Kidney glomerular epithelial cell (primary cell): ENCODE measurements around the gene KLHL40.

Source experiments
- DNase-seq: peaks from one replicate; lab custom pipeline; 2025; lab: John Stamatoyannopoulos, UW

The KLHL40 gene

DNA sequence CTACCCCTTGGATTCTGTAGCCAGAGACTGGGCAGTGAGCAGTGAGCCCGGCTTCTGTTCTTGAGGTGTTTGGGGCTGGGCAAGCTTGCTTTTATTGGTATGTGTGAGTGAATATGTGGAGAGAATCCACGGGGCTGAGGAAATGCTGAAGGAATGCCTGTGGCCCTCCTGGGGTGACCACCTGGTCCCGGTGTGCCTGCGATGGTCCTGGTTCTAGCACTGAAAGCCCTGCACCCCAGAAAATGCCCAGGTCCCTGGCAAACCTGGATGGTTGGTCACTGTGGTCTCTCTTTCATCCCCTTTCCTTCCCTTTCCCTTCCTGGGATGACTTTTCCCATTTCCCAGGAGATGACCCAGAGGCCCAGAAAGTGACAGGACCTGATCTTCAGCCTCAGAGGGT lies 27.7 kb upstream of the KLHL40 start:
- DNase-seq, result no peak

- no peak for DNase-seq
Measured at GRCh38 chr3:42658091-42658770, 27.1 kb upstream of the KLHL40 start.

GRCh38 chr3:42658771-42659390 lies 26.5 kb upstream of the KLHL40 start:
- DNase-seq, result no peak

DNA sequence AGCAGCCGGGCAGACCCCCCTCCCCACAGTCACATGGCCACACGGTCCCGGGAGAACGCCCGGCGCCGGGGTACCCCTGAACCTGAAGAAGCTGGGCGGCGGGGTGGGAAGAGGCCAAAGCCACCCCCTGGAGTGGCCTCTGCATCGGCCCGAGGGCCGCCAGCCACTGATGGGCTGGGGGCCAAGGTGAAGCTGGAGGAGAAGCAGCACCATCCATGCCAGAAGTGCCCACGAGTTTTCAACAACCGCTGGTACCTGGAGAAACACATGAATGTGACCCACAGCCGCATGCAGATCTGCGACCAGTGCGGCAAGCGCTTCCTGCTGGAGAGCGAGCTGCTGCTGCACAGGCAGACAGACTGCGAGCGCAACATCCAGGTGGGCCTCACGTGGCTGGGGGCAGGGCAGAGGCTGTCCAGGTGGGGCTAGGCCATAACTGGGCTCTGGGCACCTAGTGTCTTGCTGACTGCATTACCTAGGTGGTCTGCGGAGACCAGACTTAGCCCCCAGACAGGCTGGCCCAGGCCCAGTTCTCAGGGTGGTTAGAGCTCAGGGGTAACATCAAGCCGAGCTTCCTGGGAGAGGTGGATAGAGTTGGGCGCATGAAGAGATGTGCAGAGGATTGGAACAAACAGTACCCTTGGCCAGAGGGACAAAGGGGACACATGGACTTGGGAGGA lies 25.7 kb upstream of the KLHL40 start:
- DNase-seq, result no peak

- no peak for DNase-seq
Measured at GRCh38 chr3:42660131-42660715, 25.1 kb upstream of the KLHL40 start.

- no peak for DNase-seq
Measured at GRCh38 chr3:42660898-42661297, 24.4 kb upstream of the KLHL40 start.

DNA sequence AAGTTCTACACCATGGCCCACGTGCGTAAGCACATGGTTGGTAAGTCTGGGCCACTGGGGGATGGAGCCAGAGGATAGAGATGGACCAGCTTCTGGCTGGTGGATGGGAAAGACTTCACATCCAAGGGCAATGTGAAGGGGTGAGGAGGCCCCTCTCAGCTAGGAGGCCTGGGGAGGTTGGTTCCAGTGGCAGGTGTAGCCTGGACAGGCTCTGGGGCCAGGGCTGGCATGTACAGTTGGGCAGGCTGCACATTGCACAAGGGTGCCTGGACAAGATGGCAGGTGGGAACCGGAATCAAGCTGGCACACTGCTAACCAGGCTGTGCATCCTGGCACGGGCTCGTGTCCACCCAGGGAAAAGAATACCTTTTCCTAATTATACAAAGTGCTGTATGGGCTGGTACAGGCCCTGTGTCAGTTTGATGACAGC lies 23.7 kb upstream of the KLHL40 start:
- no peak for DNase-seq

DNA sequence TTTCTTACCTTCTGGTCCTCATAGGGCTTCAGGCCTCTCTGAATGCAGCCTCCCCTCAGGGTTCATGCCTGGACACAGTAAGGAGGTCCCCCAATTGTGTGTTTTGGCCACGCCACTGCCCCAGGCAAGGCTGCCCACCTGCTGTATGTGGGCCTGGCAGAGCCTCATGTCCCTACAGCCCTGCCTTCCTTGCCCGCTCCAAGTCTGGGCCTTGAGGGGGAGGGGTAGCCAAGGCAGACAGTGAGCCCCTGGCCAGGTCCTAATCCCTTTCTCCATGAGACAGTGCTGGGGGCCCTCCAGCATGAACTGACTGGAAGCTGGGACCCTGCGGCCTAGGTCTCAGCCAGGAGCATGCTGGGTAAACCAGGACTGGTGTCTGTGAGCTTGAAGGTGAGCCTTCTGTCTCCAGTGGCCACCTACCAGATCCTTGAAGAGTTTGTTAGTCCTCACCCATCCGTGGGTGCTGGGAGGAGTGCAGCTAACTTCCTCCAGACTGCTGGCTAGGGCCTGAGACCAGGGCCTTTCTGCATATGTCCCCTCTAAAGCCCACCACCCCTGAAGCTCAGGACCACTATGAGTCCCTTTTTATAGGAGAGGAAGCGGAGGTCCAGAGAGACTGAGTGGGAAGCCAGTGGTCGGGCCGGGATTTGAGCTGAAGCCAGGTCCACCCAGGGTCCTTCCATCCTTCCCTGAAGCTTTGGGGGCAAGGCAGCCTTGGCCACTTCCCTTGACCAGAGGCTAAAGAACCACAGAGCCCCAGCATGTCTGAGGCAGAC lies 23.1 kb upstream of the KLHL40 start:
- no peak for DNase-seq

- no peak for DNase-seq
Measured at GRCh38 chr3:42662813-42663535, 22.4 kb upstream of the KLHL40 start.

DNA sequence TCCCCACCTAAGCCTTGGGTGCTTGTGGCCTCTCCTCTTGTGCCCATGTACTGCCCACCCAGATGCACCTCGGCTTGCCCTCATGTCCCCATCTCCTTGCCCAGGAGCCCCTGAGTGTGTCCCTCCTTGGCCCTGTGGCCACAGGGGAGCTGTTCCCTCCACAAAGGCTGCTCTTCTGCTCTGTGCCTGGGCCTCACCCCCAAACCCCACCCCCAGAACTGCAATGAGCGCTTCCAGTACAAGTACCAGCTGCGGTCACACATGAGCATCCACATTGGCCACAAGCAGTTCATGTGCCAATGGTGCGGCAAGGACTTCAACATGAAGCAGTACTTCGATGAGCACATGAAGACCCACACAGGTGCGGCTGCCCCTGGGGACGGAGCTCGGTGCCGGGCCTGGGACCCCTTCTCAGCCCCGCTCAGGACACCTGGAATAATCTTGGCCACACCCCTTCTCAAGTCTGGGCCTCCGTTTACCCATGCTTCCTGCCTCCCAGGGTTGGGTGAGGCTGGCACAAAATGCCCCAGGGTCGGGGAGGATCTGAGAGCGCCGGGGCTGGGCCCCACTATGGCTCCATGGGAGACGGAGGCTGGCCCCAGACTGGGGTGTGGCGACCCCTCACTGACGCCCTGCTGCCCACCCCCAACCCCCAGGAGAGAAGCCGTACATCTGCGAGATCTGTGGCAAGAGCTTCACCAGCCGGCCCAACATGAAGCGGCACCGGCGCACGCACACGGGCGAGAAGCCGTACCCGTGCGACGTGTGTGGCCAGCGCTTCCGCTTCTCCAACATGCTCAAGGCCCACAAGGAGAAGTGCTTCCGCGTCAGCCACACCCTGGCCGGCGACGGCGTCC lies 21.5 kb upstream of the KLHL40 start:
- no peak for DNase-seq

DNA sequence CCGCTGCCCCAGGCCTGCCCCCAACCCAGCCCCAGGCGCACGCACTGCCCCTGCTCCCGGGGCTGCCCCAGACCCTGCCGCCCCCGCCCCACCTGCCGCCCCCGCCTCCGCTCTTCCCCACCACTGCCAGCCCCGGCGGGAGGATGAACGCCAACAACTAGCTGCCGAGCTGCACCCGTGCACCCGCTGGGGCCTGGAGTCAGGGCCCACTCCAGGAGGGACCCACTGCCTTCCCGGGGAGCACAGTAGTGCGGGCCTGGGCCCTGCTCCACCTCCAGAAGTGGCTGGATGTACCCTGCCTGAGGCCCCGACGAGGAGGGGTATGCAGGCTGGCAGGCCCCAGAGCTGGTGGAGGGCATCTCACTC lies 20.9 kb upstream of the KLHL40 start:
- DNase-seq, result no peak

GRCh38 chr3:42665050-42665878 lies 20.1 kb upstream of the KLHL40 start:
- no peak for DNase-seq

- no peak for DNase-seq
Measured at GRCh38 chr3:42666022-42666421, 19.3 kb upstream of the KLHL40 start.

DNA sequence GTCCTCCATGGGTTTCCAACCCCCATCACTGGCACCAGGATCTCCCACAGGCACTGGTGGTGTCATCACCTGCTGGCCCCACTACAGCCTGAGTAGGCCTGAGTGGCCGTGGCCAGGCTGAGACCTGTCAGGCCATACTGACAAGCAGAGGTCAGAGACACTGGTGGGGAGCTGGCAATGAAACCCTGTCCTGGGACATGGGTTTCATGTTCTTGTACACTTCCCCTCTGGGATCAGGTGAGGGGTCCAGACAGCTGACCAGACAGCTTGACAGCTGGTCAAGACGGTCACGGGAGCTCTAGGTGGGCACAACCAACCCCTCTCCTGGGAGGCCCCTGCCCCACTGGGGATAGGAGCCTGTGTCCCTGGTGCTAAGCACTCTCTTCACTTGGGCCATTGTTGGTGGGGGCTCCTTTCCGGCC lies 18.7 kb upstream of the KLHL40 start:
- no peak for DNase-seq

DNA sequence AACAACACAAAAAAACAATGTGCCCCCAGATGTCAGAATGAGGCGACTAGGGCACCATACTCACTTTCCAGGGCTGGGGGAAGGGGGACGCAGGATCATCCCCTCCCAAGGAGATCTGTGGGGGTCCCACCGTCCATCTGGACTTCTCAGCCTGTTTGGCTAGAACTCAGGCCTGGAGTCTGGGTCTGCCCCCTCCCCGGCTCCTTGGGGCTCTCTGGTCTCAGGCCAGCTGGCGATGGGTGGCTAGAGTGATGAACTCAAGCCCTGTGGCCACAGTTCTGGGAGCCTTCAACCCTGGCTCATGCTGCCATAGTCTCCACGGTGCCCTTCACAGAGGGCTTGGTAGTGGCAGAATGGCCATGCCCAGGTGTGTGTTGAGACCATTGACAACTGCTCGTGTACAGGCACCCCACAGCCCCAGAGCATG lies 18.2 kb upstream of the KLHL40 start:
- DNase-seq, result no peak

DNA sequence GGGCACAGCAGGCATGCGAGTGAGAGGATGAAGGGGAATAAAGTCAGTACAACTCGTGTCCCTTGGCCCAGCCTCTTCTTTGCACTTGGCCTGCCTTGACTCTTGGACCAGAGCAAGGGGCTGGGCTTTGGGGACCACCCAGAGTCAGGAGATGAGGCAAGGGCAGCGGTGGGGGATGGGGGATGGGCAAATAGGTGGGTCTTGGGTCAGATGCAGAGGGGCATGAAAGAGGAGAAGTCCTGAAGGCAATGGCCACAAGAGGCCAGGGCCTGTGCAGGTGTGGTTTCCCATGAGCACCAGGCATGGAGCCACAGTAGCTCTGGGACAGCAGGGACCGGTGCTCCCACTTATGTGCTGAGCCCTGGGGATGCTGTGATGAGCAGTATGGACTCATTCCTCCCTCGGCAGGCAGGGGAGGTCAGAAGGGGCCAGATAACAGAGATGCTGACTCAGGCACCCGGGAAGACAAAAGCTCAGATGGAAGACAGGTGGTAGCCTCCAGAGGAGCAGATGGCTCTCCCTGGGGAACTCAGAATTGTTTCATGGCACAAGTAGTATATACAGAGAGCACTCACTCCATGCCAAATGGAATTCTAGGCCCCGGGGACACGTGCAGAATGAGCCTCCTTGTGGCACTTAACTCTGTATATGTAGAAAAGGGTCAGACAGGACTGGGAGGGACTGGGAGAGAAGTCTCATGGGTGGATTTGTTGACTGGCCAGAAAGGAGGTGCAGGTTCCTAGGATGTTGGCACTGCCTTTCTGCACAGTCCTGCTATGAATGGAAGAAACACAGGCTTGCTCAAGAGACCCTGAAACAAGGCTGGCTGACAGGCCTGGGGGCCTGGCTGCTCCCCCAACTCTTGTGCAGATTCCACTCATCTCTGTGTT lies 17.6 kb upstream of the KLHL40 start:
- DNase-seq, result no peak

GRCh38 chr3:42668413-42668760 lies 16.9 kb upstream of the KLHL40 start:
- DNase-seq, result no peak

- no peak for DNase-seq
Measured at GRCh38 chr3:42668793-42669217, 16.5 kb upstream of the KLHL40 start.
